ENCODE results near the gene COL21A1.
"Not testable (repeated sequence)": the region's sequence is repeated elsewhere in the genome, so short reads cannot be mapped to it uniquely, and the experiment has no call there.

COL21A1 gene

GRCh38 chr6:56017198-56017597 lies 230.2 kb downstream of the COL21A1 start:
- Histone ChIP-seq H2AFZ (ENCODE audit: low read depth, low read length) (no peak overlapping the region), H3K79me2 (ENCODE audit: insufficient read depth, low read length) (no peaks in the 10 kb centered on the region), H3K9me3 (ENCODE audit: insufficient read depth, low read length, severe bottlenecking) (no peaks in the 10 kb centered on the region), H3K4me1 (ENCODE audit: insufficient read depth, low read length) (no peaks in the 10 kb centered on the region), H4K20me1 (ENCODE audit: insufficient read depth, low read length) (no peaks in the 10 kb centered on the region), H3K27ac (ENCODE audit: low read length) (no peak overlapping the region), H3K27me3 (ENCODE audit: insufficient read depth, low read length, poor library complexity) (no peaks in the 10 kb centered on the region), H3K36me3 (ENCODE audit: insufficient read depth, low read length) (no peaks in the 10 kb centered on the region), H3K4me3 (ENCODE audit: low read depth in 1 of 2, low read length in 2 of 2) (no peak overlapping the region), H3K4me2 (ENCODE audit: insufficient read depth, low read length) (no peak overlapping the region), H3K9ac (ENCODE audit: low read depth, low read length) (no peak overlapping the region)
- no peak for ATAC-seq (ENCODE audit: insufficient read depth, low read depth)
- TF ChIP-seq CTCF (IDR thresholded peaks at IDR 0.05; ENCODE audit: borderline replicate concordance, extremely low read depth, low read length, poor library complexity, severe bottlenecking), result no peak
- TF ChIP-seq EZH2 (IDR thresholded peaks at IDR 0.05; ENCODE audit: borderline replicate concordance, low read depth, low read length, severe bottlenecking), result no peak
- no peak for DNase-seq

GRCh38 chr6:56014039-56014438 lies 233.3 kb downstream of the COL21A1 start:
- H4K20me1 ChIP-seq (ENCODE audit: insufficient read depth, low read length); H3K4me3 ChIP-seq (ENCODE audit: low read depth in 1 of 2, low read length in 2 of 2); H2AFZ ChIP-seq (ENCODE audit: low read depth, low read length); H3K9ac ChIP-seq (ENCODE audit: low read depth, low read length); H3K4me2 ChIP-seq (ENCODE audit: insufficient read depth, low read length); H3K9me3 ChIP-seq (ENCODE audit: insufficient read depth, low read length, severe bottlenecking); ATAC-seq (ENCODE audit: insufficient read depth, low read depth); H3K36me3 ChIP-seq (ENCODE audit: insufficient read depth, low read length); DNase-seq; H3K79me2 ChIP-seq (ENCODE audit: insufficient read depth, low read length); H3K4me1 ChIP-seq (ENCODE audit: insufficient read depth, low read length); H3K27ac ChIP-seq (ENCODE audit: low read length); H3K27me3 ChIP-seq (ENCODE audit: insufficient read depth, low read length, poor library complexity): not testable (repeated sequence)

- no peaks in the 10 kb centered on the region for H3K27me3 ChIP-seq (ENCODE audit: insufficient read depth, low read length, poor library complexity)
- H3K4me2 ChIP-seq (ENCODE audit: insufficient read depth, low read length), result no peak overlapping the region
- TF ChIP-seq EZH2 (IDR thresholded peaks at IDR 0.05; ENCODE audit: borderline replicate concordance, low read depth, low read length, severe bottlenecking) (no peak), CTCF (IDR thresholded peaks at IDR 0.05; ENCODE audit: borderline replicate concordance, extremely low read depth, low read length, poor library complexity, severe bottlenecking) (no peak)
- no peak for DNase-seq
- no peak overlapping the region for H2AFZ ChIP-seq (ENCODE audit: low read depth, low read length)
- no peak for ATAC-seq (ENCODE audit: insufficient read depth, low read depth)
- no peak overlapping the region for H3K27ac ChIP-seq (ENCODE audit: low read length)
- no peaks in the 10 kb centered on the region for H3K36me3 ChIP-seq (ENCODE audit: insufficient read depth, low read length)
- H4K20me1 ChIP-seq (ENCODE audit: insufficient read depth, low read length), result no peaks in the 10 kb centered on the region
- no peaks in the 10 kb centered on the region for H3K79me2 ChIP-seq (ENCODE audit: insufficient read depth, low read length)
- no peaks in the 10 kb centered on the region for H3K9me3 ChIP-seq (ENCODE audit: insufficient read depth, low read length, severe bottlenecking)
- H3K9ac ChIP-seq (ENCODE audit: low read depth, low read length), result no peak overlapping the region
- H3K4me3 ChIP-seq (ENCODE audit: low read depth in 1 of 2, low read length in 2 of 2), result no peak overlapping the region
- H3K4me1 ChIP-seq (ENCODE audit: insufficient read depth, low read length), result no peaks in the 10 kb centered on the region
These were observed 237.7 kb downstream of the COL21A1 start for GRCh38 chr6:56009636-56010035.

All from DND-41 (cell line).